IMR-90 (cell line): ENCODE measurements around the gene ATP2B2.

Source experiments
- CTCF ChIP-seq: conservative IDR thresholded peaks from 2 replicates; pipeline ENCODE4 v1.5.1; 2012; ENCODE audit warnings: mild to moderate bottlenecking, low read depth, low read length, improper control_type of control experiment
- MAFK ChIP-seq: IDR thresholded peaks from 2 replicates; pipeline ENCODE4 v1.6.1; 2012; ENCODE audit warnings: low read depth, low read length, improper control_type of control experiment

GRCh38 chr3:10371167-10371566 is 134.2 kb downstream of the ATP2B2 start:
- TF ChIP-seq CTCF (no peak), MAFK (no peak)
